GM12873 (cell line): ENCODE results near the gene SMAD4.

Source experiments
- CTCF ChIP-seq: IDR thresholded peaks from 2 replicates; pipeline ENCODE4 v1.5.1; 2012; ENCODE audit warnings: low read depth, mild to moderate bottlenecking, moderate library complexity, low read length, control low read depth; ENCODE audit not compliant: insufficient read depth; ENCODE audit errors: missing control alignments

SMAD4 gene

DNA sequence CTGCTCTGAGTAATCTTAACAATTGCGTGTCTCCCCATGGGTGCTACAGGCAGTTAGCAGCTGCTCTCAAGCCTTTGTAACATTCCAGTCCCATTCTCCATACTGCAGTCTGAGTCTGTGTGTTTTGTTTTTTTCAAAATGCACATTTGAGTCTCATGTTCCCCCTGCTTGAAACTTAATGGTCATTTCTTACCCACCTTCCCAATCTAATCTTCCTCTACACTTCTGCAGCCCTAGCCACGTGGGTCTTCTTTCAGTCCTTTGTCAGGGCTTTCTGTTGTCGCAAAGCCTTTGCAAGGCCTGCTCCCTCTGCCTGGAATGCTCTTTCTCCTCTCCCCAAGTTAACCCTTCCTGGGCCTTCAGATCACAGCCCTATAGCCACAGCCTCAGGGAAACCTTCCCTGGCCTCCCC is 37.7 kb upstream of the SMAD4 start:
- TF ChIP-seq CTCF: no peak

DNA sequence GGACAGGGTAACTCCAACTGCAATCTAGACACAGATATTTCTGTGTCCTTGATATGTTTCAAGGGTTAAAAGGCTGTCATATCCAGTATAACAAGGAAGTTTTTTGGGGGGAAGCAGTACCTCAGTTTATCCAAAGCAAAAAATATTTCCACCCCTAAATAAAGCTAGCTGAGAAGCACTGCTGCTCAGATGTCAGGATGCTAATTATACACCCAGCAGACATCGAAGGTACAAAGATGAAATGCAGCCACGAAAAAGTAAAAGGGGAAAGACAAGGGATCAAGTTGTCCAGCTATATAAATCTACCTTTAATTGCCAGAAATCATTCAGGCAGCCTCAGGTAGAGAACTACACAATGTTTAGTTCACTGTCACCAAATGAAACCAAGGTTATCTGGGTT is 36.0 kb upstream of the SMAD4 start:
- no peak for TF ChIP-seq CTCF

GRCh38 chr18:51006061-51006818 is 23.8 kb upstream of the SMAD4 start:
- no peak for TF ChIP-seq CTCF

DNA sequence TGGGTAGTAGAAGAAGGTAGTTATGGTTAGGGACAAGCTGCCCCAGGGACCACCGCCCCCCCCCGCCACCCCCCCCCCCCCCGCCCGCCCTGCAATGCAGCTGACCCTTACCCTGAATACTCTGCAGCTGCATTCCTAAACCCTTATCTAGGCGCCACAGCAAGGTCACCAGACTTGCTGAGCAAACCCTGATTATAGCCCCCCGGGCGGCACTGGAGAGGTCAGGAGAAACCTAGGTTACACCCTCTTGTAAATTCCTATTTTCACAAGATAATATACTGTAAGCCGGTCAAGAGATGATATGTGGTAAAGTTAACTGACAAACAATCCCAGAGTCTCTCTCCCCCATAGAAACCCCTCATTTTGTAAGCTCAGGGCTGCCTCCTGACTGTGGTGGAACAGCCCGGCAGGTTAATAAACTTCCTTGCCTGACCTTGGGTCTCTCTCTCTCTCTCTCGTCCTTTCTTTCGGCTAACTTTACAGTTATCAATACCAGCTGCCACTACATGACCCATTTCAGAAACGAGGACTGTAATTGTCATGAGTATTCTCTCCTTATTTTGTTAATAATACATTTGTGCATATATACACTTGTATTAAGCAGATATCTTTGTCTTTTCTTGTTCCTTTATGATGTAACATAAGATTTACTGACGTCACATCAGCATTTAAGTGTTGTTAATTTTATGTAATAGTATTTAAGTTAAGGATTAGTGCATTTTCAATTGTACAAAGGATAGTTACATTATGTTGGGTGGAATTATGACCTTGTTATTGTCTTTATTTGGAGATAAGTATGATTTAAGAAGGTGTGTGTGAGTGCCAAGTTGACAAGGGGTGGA is 22.8 kb upstream of the SMAD4 start:
- TF ChIP-seq CTCF: no peak

- TF ChIP-seq CTCF: no peak
Observed at GRCh38 chr18:51007790-51008139, 22.2 kb upstream of the SMAD4 start.

DNA sequence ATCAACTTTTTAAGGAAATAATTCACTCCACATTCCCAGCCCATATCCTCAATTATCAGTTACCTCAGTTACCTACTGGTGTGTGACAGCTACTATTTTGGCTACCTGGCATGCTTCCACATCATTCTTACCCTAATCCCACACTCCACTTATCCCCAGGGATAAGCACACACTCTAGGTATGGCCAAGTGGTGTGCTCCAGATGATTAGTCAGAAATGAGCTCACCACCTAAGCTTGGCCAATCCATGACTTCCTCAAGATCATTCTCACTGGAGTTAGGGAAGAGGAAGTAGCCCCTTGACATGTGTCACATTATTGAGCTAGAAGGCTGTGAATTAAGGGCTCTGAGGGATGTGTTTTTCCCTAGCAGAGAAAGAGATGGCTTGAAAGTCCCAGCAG is 20.9 kb upstream of the SMAD4 start:
- no peak for TF ChIP-seq CTCF

DNA sequence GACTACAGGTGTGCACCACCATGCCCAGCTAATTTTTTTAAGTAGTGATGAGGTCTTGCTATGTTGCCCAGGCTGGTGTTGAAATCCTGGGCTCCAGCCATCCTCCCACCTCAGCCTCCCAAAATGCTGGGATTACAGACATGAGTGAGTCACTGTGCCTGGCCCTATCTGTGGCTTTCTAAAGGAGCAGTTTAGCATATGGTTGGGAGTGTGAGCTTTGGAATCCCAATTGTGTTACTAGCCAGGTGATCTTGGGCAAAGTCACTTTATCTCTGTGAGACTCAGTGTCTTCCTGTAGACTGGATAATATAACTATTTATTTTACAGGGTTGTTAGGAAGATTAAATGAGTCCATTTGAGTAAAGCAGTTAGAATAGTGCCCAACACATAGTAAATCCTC is 19.8 kb upstream of the SMAD4 start:
- TF ChIP-seq CTCF: no peak
